Thyroid gland (tissue), 4 donors: ENCODE measurements around the gene ZNF70. TPM values are rescaled to one million over a fixed set of nuclear protein-coding genes. Genes with fewer than 3 reads are reported as not detected.

ENCODE experiments used
- DNase-seq, 2 donors: peaks; one replicate each; pipeline ENCODE4 v3.0.0-alpha.2; 2019
- H3K27ac ChIP-seq, 3 donors: fragments of 200-600 bp; sonication (generic); 1 replicate in 2 of 3; 2 replicates in 1 of 3; pipeline ENCODE4 v1.5.1; 2016 to 2019; ENCODE audit warnings: mild to moderate bottlenecking in 1 of 3, moderate library complexity in 1 of 3
- H3K27me3 ChIP-seq: fragments of 200-600 bp; sonication (generic); one replicate; pipeline ENCODE4 v1.5.1; 2019
- H3K36me3 ChIP-seq, 2 donors: fragments of 200-600 bp; sonication (generic); one replicate each; pipeline ENCODE4 v1.5.1; 2016 to 2019
- H3K4me1 ChIP-seq, 2 donors: fragments of 200-600 bp; sonication (generic); one replicate each; pipeline ENCODE4 v1.5.1; 2017 to 2019
- H3K4me3 ChIP-seq, 3 donors: fragments of 200-600 bp; sonication (generic); replicated peaks in 1 of 3; 1 replicate in 2 of 3; 2 replicates in 1 of 3; pipeline ENCODE4 v1.5.1; 2016; ENCODE audit warnings: mild to moderate bottlenecking in 1 of 3
- H3K9me3 ChIP-seq: fragments of 200-600 bp; sonication (generic); one replicate; pipeline ENCODE4 v1.5.1; 2017
- CTCF ChIP-seq, 6 experiments: fragments of 200-600 bp in 3 of 6; fragments of 450-650 bp in 3 of 6; sonication (generic) in 3 of 6; IDR thresholded peaks; one replicate each; pipeline ENCODE4 v1.5.1; 2016 to 2019; ENCODE audit warnings: antibody characterized with exemption in 6 of 6, mild to moderate bottlenecking in 2 of 6, inconsistent platforms in 1 of 6, moderate library complexity in 1 of 6
- POLR2A ChIP-seq, 2 donors: fragments of 450-650 bp; IDR thresholded peaks; one replicate each; pipeline ENCODE4 v1.6.1; 2017; ENCODE audit warnings: antibody characterized with exemption in 2 of 2, mild to moderate bottlenecking in 2 of 2, moderate library complexity in 1 of 2
- WGBS, 2 donors: methylation state at CpG; one replicate each; pipeline ENCODE4 v1.1.5; 2017; 5-methylcytosine and 5-hydroxymethylcytosine counted together
- intact Hi-C: fragments of 100-400 bp; cut with DNase I; formaldehyde crosslinking; loops from one replicate; pipeline ENCODE4 v1.15.1; 2023
- total RNA-seq, 4 donors: library from RNA; depleted of rRNA; stranded (reverse); fragments of >200 nt; gene quantifications; one replicate each; pipeline ENCODE4 v1.2.3, GENCODE V29; 2016

Gene ZNF70
- total RNA-seq = 10 to 100 TPM in 1 of 4 donors, 1 to 10 TPM in 3; 5.0 to 10.7 (median 7.4) TPM

DNA sequence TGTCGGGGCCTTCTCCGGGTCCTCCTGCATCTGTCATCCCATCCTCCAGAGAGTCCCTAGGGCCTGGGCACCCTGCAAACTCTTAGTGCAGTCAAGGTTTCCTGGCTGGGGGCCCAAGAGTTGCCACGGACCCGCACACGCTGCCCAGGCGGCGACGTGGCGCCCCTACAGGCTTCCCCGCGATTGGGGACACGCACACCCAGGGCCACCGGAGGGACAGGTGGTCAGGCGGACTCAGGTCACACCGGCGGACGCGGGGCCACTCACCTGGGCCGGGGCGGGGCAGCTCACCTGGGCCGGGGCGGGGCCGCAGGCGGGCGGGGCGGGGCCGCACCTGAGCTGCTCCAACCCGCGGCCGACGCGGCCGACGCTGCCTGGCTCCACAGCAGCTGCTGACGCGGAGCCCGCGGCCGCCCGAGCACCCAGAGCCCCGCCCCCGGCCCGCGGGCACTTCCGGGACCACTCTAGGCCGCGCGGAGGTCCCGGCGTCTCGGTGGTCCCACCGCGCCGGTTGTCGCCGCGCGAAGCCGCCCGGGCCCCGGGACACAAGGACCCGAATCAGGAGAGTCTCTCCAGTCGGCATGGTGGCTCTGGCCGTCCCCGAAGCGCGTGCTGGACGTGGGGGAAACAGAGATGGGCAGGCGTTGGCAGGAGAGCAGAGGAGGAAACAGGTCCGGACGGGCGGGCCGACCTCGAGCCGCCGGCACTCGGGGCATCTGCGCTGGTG lies at the start of gene ZNF70:
Gene ZNF70 (minus strand): TSS at position 399 of the 727 bp plus-strand sequence. CDS start 5,972 bp downstream, outside the sequence.
- WGBS, 2 donors = 0 to 2% methylated on average over 6 to 11 of the region's 78 CpGs
- peaks cover 5 to 9% of the 10 kb centered on the region in 2 donors for H3K4me1 ChIP-seq
- H3K9me3 ChIP-seq = no peaks in the 10 kb centered on the region
- peak in 1 of 2 donors; percentile 76 for TF ChIP-seq POLR2A (IDR thresholded peaks at IDR 0.05)
- TF ChIP-seq CTCF (IDR thresholded peaks at IDR 0.05) = peak in 2 of 6 experiments; percentile 13 to 20
- peak within 1 kb of the TSS; percentile 61 to 78 (median 72) for H3K4me3 ChIP-seq
- DNase-seq = peak; percentile 93 to 94
- intact Hi-C loops = no loop called here
- H3K36me3 ChIP-seq = no peaks in the 10 kb centered on the region
- H3K27ac ChIP-seq = peak within 1 kb of the TSS; percentile 82 to 91 (median 89)
- no peaks in the 10 kb centered on the region for H3K27me3 ChIP-seq

DNA sequence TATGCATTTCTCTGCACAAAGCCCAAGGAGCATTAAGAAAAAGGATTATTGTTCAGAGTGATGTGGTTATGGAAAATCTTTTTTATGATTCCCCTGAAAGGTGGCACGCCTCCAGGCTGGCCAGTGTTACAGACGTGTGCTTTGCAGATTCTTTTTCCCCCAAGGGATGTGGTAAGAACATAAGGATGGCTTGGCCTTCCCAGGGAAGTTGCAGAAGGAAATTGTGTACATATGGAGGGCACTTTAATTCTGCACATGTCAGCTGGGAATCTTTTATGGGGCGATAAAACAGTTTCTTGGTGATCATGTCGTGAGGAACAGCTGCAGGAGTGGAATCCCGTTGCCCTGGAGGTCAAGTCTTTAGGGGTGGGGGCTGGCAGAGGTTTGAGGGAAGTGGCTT lies 45.5 kb upstream of the ZNF70 start:
- no peaks in the 10 kb centered on the region for H3K27me3 ChIP-seq
- no peak for TF ChIP-seq POLR2A (IDR thresholded peaks at IDR 0.05)
- TF ChIP-seq CTCF (IDR thresholded peaks at IDR 0.05) = no peak

GRCh38 chr22:23793326-23793725 lies 42.4 kb upstream of the ZNF70 start:
- 95% methylated on average over 8 of the region's 8 CpGs for WGBS, 2 donors
- H3K4me1 ChIP-seq = peaks cover 8 to 9% of the 10 kb centered on the region in 2 donors
- no peak for DNase-seq
- intact Hi-C loops = no loop called here
- no peaks in the 10 kb centered on the region for H3K9me3 ChIP-seq
- no peak overlapping the region for H3K4me3 ChIP-seq
- H3K27ac ChIP-seq = no peak overlapping the region
- TF ChIP-seq CTCF (IDR thresholded peaks at IDR 0.05) (no peak), POLR2A (IDR thresholded peaks at IDR 0.05) (no peak)
- no peaks in the 10 kb centered on the region for H3K27me3 ChIP-seq
- H3K36me3 ChIP-seq = peaks cover 37 to 48% of the 10 kb centered on the region in 2 donors

More for the DNA sequence above, 45.5 kb upstream of the ZNF70 start:
- WGBS, 2 donors = 81 to 87% methylated on average over 5 of the region's 5 CpGs
- intact Hi-C loops = no loop called here
- Histone ChIP-seq H3K4me3 (no peak overlapping the region), H3K36me3 (peaks cover 54 to 67% of the 10 kb centered on the region in 2 donors), H3K27ac (no peak overlapping the region), H3K9me3 (no peaks in the 10 kb centered on the region), H3K4me1 (peaks cover 0 to 8% of the 10 kb centered on the region in 2 donors)
- no peak for DNase-seq

- no peak for DNase-seq
- Histone ChIP-seq H3K27ac (no peak overlapping the region), H3K9me3 (no peaks in the 10 kb centered on the region), H3K27me3 (no peaks in the 10 kb centered on the region), H3K36me3 (peaks cover 32 to 41% of the 10 kb centered on the region in 2 donors), H3K4me1 (peaks cover 16% of the 10 kb centered on the region in 2 donors), H3K4me3 (no peak overlapping the region)
- intact Hi-C loops = no loop called here
- WGBS, 2 donors = 91% methylated on average over 18 to 19 of the region's 25 CpGs
- TF ChIP-seq POLR2A (IDR thresholded peaks at IDR 0.05) = no peak
Measured at GRCh38 chr22:23791738-23792645, 41.1 kb upstream of the ZNF70 start.

DNA sequence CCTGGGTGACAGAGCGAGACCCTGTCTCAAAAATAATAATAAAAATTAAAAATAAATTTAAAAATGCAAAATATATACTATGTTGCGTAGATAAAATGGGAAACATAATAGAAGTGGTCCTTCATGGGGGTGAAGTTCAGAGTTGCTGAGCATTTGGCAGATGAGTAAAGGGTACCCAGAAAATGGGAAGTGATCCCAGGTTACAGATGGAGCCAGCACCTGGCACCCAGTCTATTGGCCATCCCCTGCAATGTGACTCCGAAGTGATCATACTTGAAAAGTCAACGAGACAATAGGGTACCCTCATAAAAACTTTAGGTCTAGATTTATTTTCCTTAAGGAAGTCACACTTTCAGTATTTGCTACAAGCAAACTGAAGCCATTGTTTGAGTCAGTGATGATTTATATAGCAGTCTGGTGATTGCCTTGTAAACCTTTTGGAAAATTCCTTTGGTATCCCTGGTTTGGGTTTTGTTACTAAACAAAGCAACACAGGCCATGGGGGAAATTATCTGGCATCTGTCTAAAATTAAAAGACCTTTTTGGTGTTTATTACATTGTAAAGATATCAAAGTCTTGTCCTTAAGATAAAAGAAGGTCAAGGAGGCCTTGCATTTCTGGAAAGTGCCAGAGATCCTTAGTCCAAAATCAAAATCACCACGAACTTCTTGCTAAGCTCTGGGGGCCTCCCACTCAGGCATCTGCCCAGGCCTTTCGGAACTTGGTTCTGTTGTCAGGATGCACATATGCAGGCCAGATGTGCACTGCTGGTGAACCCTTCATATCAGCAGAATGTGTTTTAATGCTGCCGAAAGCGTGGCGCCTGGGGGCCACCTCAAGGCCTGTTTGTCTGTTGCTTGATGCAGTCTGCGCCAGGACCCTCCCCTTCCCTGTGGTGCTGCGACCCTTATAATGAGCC lies 40.2 kb upstream of the ZNF70 start:
- no peak overlapping the region for H3K4me3 ChIP-seq
- H3K4me1 ChIP-seq = peaks cover 21% of the 10 kb centered on the region in 2 donors
- no peak for DNase-seq
- H3K27ac ChIP-seq = no peak overlapping the region
- H3K36me3 ChIP-seq = peaks cover 26 to 36% of the 10 kb centered on the region in 2 donors
- no peak for TF ChIP-seq CTCF (IDR thresholded peaks at IDR 0.05)
- no peak for TF ChIP-seq POLR2A (IDR thresholded peaks at IDR 0.05)
- H3K27me3 ChIP-seq = no peaks in the 10 kb centered on the region
- intact Hi-C loops = no loop called here
- WGBS, 2 donors = 69 to 75% methylated on average over 11 of the region's 11 CpGs
- no peaks in the 10 kb centered on the region for H3K9me3 ChIP-seq
